Stimulated activated CD8-positive, alpha-beta memory T cell treated with anti-CD3 and anti-CD28 coated beads, Interleukin-4, amount 100 ng/mL, for 4 hours (primary cell): ENCODE measurements around the gene ATP23.

Source experiments
- DNase-seq, 2 donors: peaks; one replicate each; pipeline ENCODE4 v3.0.0-alpha.2; 2020; ENCODE audit warnings: low read depth in 2 of 2, low spot score in 1 of 2

The ATP23 gene

DNA sequence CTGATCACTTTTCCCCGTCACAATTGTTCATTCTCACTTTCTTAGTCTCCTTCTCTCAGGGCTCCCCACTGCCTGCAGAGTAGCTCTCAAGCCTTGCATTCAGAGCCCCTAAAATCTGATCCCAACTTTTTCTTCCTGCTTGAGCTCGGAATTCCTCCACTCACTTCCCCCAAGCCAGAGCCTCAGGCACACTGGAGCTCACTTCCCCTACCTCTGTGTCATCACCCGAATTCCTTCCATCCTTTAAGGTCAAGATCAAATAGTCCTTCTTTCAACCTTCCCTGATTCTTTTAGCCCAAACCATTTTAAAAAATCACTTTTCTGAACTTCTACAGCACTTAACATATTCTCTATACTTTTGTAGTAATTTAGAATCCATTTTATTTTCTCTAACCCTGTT lies 34.1 kb upstream of the ATP23 start:
- no peak for DNase-seq

DNA sequence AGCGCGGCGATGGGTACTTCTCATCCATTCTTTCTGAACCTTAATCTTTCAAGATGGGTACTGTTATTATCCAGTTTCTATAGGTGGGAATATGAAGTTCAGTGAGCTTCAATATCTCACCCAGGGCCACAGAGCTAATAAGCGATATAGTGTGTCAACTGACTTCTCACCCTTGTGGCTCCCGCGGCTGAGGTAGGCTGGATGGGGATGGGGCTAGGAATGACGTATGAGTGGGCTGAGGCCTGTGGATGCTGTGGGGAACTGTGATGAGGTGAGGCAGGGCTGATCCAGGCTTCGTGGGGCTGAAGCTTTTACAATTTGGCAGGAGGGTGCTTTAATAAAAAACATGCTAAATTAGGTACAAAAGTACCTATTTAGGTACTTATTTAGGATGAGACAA lies 32.9 kb upstream of the ATP23 start:
- DNase-seq = no peak

DNA sequence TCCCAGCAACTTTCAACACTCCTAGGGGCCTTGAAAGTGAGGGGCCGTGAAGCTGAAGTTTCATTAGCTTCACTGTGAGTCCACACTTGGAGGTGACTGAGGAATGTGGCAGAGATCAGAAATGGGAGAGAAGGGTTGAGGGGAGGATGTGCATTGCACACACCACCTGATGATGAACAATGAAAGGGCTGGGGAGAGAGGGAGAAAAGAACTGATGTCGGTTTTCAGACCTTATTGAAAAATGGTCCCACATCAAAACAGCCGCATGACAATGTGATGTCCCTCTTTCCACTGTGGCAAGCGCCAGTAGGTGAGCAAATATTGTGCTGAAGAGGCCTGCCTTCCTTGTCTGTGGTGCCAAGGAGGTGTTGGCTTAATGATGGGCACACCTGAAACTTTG lies 32.3 kb upstream of the ATP23 start:
- no peak for DNase-seq

DNA sequence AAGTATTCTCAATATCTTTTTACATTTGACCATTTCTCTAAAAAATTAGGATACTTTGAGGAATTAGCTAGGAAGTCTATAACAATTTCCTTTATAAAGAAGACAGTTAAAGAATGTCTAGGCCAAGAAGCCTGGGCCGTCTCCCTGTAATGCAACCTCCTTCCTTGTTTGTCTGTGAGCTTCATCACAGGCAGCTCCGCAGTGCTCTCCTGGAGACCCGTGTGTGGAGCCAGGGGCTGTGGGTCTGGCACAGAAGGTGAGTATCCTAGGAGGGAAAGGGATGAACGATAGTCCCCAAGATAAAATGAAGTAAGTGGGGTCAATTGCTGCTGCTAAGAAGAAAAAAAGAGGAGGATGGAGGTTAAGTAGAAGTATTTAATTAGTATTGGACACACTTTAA lies 31.8 kb upstream of the ATP23 start:
- DNase-seq = no peak

DNA sequence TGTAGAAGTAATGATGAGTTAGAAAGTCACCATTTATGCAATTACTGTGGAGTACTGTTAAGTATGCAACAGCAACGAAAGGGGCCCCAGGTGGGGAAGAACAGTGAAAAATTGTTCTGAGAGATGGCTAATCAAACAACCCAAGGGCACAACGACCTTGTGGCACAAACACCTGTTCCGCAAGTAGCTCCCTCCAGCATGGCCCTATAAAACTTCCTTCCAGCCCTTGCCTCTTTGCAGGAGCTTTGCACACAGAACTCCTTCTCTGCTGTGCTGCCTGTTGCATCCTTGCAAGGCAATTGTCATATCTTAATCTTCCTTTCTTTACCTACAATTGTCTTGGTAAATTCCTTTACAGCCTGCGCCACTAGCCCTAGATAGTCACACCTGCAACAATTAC lies 23.2 kb upstream of the ATP23 start:
- no peak for DNase-seq

DNA sequence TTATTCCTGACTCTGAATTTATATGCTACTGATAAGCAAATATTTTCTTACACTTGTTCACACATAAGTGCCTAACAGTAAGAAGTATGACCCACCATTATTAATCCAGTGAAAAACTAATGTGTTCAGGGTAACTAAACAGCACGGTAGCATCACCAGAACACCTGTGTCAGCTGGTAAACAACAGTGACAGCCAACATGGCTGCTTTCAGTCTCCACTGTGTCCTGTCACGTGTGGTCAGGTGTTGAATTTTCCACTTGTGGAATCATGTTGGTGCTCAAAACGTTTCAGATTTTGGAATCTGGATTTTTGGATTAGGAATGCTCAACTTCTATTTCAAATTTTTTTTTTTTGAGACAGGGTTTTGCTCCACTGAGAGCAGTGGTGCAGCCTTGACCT lies 14.3 kb upstream of the ATP23 start:
- no peak for DNase-seq

DNA sequence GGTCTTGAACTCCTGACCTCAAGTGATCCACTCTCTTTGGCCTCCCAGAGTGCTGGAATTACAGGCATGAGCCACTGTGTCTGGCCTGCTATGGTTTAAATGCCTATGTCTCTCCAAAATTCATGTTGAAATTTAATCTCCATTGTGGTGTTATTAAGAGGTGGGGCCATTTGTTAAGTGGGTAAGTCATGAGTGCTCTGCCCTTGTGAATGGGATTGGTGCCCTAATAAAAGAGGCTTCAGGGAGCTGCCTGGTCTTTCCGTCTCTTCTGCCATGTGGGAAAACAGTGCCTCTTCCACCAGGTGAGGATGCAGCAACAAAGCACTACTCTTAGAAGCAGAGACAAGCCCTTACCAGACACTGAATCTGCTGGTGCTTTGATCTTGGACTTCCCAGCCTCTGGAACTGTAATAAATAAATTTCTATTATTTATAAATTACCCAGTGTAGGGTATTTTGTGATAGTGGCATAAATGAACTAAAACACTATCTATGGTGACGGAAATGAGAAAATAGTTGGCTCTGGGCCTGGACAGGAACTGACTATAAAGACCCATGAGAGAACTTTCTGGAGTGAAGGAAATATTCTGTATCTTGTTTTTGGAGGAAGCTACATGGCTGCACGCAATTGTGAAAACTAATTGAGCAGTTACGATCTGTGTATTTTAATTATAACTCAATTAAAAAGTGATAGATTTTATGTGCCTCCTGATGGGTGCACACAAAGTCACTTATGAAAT lies 12.1 kb upstream of the ATP23 start:
- DNase-seq = no peak

DNA sequence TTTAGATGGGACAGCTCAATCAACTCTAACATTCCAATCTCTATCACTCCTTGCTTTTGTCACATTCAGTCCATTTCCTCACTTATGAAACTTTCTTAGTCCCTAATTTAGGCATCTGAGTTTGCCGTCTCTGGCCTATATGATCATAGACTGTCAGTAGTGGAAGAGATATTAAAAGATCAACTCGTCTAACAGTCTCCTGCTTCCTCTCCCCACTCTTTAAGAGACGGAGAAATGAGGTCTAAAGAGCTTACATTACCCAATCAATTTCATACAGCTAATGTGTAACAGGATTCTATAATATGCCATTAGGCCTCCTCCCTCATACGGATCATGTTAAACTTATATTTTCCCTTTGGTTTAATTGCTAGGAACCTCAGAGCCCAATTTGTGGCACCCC lies 6.5 kb upstream of the ATP23 start:
- no peak for DNase-seq

DNA sequence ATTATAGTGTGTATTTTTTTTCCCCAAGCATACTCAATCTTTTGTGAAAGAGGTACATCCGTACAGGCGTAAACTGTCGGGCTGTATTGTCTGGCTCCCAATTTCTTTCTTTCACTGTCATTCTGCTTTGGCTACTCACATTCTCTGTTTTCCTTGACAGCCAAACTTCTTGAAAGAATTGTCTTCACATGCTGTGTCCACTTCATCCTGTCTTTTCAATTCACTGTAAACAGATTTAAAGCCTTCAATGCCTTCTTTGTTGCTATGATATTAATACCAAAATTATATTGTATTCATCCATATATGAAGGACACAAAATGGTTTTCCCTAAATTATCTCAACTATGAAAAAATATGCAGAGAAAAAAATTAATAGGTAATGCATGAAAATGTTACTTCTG lies 6.0 kb upstream of the ATP23 start:
- DNase-seq = no peak

DNA sequence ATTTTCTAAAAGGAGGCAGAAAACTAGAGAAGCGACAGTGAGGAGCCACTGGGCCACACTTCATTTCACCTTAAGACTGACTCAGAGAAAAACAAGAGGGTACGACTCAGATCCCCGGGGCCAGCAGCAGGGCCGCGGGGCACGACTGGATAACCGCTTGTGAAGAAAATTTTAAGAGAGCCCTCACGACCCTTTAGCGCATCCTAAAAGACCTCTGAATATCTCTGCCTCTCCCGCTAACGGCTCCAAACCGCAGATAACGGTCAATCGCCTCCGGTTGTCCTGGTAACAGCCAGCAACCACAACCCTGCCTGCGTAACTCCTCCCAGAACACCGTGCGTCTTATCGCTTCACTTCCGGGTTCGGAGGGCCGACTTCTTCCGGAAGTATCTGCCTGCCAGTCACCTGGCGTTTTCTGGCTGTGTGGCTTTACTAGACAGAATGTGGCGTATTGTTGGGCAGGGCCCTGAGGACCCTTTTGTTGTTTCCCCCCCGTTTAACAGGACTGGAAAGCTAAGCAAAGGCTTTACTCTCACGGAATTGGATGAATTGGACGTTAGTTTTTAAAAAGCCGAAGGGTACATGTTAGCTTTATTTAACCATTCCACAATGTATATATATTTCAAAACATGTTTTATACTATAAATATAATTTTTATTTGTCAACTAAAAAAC lies 5.4 kb upstream of the ATP23 start:
- peak; percentile 81 to 83 for DNase-seq

DNA sequence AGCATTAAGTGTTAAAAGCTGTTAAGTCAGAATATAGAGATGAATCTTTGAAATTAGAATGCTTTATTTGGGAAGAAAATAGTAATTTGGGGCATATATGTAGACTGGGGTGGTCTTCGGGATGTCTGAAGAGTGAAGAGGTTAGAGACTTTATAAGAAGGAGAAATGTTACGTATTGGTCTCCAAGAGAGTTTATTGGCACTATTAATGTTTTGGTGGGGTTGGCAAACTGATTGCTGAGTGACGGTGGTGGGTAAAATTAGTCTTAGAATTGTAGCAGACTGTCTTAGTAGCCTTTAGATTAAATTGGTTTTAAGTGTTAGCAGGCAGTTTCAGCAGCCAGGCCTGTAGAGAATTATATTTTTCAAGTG lies 4.9 kb upstream of the ATP23 start:
- no peak for DNase-seq

DNA sequence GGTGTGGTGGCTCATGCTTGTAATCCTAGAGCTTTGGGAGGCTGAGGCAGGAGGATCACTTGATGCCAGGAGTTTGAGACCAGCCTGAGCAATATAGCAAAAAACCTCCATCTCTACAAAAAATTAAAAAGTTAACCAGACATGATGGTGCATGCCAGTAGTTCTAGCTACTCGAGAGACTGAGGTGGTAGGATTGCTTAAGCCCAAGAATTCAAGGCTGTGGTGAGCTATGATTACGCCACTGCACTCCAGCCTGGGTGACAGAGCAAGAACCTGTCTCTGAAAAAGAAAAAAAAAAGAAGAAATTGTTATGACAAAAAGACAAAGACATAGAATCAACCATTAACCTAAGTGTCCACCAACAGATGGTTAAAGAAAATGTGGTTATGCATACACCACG lies 2.1 kb upstream of the ATP23 start:
- DNase-seq = no peak

DNA sequence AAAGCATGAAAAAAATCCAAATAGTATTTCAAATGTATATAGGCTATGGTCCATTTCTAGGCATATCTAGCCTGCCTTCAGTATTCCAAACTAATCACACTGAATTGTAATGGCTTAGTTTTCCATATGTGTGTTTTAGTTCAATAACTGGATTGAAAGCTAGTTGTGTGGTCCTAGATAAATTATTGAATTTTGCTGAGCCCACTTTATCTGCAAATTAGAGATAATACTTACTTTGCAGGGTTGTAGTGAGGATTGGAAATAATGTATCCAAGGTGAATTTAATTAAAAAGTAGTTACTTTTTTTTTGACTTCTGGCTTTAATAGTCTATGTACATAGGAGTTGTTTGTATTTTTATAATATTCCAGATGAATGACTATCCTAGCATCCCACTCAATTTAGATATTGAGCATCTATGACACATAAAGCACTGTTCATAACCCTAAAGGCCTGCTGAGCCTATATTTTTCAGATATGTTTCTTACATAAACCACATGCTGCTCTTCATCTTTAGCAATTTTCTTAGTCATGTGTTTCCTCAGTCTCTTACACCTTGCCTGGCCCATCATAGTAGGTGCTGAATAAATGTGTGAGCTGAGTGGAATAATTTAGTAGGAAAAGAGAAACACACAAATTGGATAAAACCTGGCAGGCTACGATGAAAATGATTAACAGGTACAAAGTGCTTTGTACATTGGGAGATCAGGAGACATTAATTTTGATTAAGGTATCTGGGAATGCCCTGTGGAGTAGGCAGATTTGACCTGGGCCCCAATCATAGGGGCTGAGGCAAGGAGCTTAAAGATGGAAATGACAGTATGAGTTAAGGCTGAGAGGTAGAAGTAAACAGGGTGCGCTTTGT lies 1.1 kb upstream of the ATP23 start:
- DNase-seq = no peak

DNA sequence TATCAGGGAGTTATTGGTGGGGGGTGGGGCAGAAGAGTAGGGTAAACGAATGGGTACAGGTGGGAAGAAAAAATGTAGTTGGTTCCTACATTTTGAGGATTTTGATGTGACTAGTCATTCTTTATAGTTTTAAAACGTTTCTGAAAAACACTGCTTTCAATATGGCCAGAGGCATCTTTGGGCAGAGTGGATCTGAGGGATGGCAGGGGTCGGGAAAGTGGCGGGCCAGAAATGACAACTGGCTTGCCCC lies 527 bp upstream of the ATP23 start:
- no peak for DNase-seq

DNA sequence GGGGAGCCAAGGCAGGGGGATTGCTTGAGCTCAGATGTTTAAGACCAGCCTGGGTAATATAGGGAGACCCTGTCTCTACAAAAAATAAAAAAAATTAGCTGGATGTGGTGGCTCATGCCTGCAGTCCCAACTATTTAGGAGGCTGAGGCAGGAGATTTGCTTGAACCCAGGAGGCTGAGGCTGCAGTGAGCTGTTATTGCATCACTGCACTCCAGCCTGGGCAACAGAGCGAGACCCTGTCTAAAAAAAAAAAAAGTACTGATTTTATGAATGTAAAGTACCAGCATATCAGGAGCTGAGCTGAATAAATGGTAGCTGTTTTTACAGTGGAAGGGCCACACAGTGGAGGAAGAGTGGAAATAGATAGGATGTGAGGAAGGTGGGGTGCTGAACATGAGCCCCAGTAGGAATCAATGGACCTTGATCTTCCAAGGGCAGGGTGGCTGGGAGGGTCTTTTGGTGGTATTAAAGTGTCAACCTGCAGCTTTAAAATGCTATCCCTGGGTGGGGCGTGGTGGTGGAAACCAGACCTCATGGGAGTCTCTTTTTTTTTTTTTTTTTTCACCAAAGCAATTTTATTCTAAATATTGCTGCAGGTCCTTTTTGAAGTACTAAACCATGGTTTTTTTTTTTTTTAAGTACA lies 2.2 kb downstream of the ATP23 start:
- no peak for DNase-seq

DNA sequence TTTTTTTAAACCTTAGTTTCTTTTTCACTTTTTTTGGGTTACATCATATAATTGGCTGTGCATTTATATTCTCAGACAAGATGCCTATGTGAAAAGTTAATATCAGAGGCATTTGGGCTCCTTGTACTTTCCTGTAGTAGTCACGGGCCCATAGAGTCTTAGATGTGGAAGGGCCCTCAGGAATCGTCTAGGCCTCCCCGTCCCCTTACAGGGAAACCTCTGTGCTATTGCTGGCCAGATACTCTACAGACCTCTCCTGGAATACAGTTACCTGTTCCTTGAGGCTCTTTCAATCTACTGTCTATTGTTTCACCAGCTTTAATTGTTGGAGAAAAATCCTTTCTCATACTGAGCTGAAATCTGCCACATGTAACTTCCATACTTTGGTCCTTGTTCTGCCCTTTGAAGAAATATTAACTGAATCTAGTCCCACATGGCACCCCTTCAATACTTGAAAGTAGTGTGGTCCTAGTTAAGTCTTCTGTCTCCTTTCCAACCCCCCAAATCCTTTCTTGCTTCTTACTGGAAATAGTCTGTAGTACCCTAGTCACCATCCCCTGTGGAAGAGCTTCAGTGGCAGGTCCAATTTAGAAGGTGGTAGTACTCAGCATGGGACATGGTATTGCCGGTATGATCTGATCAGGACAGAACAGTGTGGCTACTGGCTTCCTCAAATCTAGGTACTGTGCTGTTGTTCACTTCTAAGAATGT lies 3.1 kb downstream of the ATP23 start:
- no peak for DNase-seq

DNA sequence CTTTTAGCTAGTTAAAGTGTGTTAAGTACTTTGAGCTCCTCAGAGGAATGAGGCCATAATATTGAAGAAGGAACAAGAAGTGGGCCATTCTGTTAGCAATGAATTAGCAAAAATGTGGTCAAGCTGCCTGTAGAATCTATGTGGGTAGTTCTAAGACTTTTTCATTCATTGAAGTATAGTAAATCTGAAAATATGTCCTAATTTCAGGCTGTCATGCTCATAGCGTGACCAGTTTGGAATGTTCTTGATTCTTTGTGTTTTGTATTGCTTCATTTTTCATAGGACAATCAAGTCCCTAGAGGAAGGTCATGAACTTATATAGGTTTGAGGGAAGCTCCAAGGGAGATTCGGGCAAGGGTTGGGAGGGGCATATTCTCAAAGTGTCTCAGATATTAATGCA lies 11.4 kb downstream of the ATP23 start:
- DNase-seq = no peak

DNA sequence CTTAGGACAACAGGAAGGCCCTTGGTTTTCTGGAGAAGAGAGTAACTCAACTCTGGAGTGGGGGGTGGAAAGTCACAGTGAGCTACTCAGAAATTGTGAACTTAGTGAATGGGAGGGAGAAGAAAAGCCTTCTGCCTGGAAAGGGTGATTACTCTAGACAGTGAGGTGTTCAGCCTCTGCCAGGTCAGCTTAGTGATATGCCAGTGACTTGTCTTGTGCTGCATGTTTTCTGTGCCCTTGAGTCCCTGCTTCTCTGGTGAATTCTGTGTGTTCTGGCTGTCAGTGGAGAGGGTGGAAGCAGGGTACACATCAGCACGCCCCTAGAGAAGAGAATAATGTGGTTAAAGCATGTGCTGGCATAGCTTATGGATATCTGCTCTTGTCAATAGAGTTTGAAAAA lies 13.4 kb downstream of the ATP23 start:
- no peak for DNase-seq

DNA sequence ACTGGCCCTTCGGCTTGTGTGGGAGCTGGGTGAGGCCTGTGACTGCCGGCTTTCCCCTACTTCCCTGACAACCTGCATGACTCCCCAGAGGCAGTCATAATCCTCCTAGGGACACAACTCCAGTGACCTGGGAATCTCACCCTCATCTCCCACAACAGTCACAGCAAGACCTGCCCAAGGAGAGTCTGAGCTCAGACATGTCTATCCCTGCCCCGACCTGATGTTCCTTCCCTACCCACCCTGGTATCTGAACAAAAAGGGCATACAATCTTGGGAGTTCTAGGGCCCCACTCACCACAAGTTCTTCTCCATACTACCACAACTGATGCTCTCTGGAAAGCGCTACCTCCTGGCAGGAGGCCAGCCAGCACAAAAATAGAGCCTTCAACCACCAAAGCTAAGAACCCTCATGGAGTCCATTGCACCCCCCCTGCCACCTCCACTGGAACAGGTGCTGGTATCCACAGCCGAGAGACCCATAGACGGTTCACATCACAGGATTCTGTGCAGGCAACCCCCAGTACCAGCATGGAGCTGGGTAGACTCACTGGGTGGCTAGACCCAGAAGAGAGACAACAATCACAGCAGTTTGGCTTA lies 16.8 kb downstream of the ATP23 start:
- no peak for DNase-seq

DNA sequence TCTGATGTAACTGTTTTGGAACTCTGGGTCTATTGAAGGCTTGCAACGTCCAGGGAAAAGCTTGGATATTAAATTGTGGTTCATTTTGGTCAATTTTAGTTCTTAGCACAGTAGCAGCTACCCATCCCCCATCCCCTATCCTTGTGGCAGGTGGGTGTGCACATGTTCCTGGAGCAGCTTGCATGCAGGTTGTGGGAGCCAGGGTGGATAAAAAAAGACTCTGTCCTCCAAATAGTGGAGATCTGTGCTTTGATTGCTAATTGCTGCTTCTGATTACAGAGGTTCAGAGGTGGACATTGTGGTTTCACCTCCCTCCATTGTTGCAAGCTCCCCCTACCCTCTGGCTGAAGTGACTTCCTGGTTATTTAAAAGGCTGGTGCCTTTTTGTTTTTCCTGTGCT lies 23.1 kb downstream of the ATP23 start:
- DNase-seq = no peak

DNA sequence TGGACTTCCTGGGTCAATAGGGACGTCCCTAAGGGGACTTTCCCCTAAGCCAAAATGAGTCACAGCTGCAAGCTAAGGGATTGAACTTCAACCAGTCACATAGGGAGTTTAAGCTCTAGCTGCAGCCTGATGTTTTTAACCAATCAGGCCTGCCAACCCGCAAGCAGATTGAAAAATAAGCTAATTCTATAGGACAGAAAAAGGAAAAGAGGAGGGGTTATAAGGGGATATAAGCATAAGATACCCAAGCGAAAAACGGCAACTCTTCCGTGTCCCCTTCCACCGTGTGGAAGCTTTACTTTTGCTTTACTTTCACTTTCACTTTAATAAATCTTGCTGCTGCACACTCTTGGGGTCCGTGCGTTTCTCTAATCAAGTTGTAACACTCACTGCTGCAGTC lies 24.4 kb downstream of the ATP23 start:
- DNase-seq = no peak
